NCI-H1417 (cell line): ENCODE data around the gene INTS12.
"Not testable (repeated sequence)": the region's sequence is repeated elsewhere in the genome, so short reads cannot be mapped to it uniquely, and the experiment has no call there.

ENCODE experiments used
- DNase-seq, 3 experiments: peaks; one replicate each; lab custom pipeline; 2025; lab: John Stamatoyannopoulos, UW

Gene INTS12

GRCh38 chr4:105708181-105709080 lies at the start of gene INTS12, which contains the start of gene GSTCD:
Gene INTS12, minus strand, starts transcription at chr4:105708689. Its CDS starts 8,684 bp downstream, at chr4:105700005.
Gene GSTCD, plus strand, starts transcription at chr4:105708784. Its CDS starts 8,830 bp downstream, at chr4:105717614.
- peak; percentile 88 to 96 (median 93) for DNase-seq

- no peak for DNase-seq
These were observed 46.9 kb upstream of the INTS12 start for GRCh38 chr4:105755375-105755774.

GRCh38 chr4:105753361-105753760 lies 44.9 kb upstream of the INTS12 start:
- no peak for DNase-seq

- DNase-seq: peak in 1 of 3 experiments; percentile 35
These were observed 43.3 kb upstream of the INTS12 start for GRCh38 chr4:105751718-105752299.

GRCh38 chr4:105748222-105748621 lies 39.7 kb upstream of the INTS12 start:
- no peak for DNase-seq

GRCh38 chr4:105741548-105741947 lies 33.1 kb upstream of the INTS12 start:
- DNase-seq: no peak

- not testable (repeated sequence) for DNase-seq
These were observed 26.7 kb upstream of the INTS12 start for GRCh38 chr4:105735217-105735616.

- not testable (repeated sequence) for DNase-seq
These were observed 21.4 kb upstream of the INTS12 start for GRCh38 chr4:105729895-105730294.

GRCh38 chr4:105725623-105726022 lies 17.1 kb upstream of the INTS12 start:
- no peak for DNase-seq

GRCh38 chr4:105719204-105719603 lies 10.7 kb upstream of the INTS12 start:
- no peak for DNase-seq

GRCh38 chr4:105715692-105716278 lies 7.3 kb upstream of the INTS12 start:
- DNase-seq: peak in 2 of 3 experiments; percentile 5 to 64

GRCh38 chr4:105714932-105715331 lies 6.4 kb upstream of the INTS12 start:
- DNase-seq: no peak

GRCh38 chr4:105714071-105714521 lies 5.6 kb upstream of the INTS12 start:
- no peak for DNase-seq

- no peak for DNase-seq
These were observed 4.3 kb upstream of the INTS12 start for GRCh38 chr4:105712766-105713165.

- DNase-seq: peak in 2 of 3 experiments; percentile 29 to 83
These were observed 2.2 kb upstream of the INTS12 start for GRCh38 chr4:105710678-105711077.

- peak in 2 of 3 experiments; percentile 29 to 74 for DNase-seq
These were observed 1.6 kb upstream of the INTS12 start for GRCh38 chr4:105710012-105710600.

- DNase-seq: peak in 2 of 3 experiments; percentile 74
These were observed 577 bp upstream of the INTS12 start for GRCh38 chr4:105709081-105709450.

- DNase-seq: no peak
These were observed 708 bp downstream of the INTS12 start for GRCh38 chr4:105707782-105708180.

- DNase-seq: no peak
These were observed 9.9 kb downstream of the INTS12 start for GRCh38 chr4:105698607-105699006.

- DNase-seq: not testable (repeated sequence)
These were observed 12.7 kb downstream of the INTS12 start for GRCh38 chr4:105695832-105696231.

GRCh38 chr4:105694812-105695211 lies 13.7 kb downstream of the INTS12 start:
- DNase-seq: not testable (repeated sequence)

GRCh38 chr4:105686571-105686970 lies 21.9 kb downstream of the INTS12 start:
- no peak for DNase-seq
